GM18870 (cell line): Measurements from ENCODE around the gene TOR1A.

Experiments
- ATAC-seq: cut with Tn5 transposase; IDR thresholded peaks from one replicate; pipeline ENCODE4 v1.9.1; 2021; ENCODE audit warnings: moderate library complexity; ENCODE audit not compliant: unreplicated experiment

Gene TOR1A

DNA sequence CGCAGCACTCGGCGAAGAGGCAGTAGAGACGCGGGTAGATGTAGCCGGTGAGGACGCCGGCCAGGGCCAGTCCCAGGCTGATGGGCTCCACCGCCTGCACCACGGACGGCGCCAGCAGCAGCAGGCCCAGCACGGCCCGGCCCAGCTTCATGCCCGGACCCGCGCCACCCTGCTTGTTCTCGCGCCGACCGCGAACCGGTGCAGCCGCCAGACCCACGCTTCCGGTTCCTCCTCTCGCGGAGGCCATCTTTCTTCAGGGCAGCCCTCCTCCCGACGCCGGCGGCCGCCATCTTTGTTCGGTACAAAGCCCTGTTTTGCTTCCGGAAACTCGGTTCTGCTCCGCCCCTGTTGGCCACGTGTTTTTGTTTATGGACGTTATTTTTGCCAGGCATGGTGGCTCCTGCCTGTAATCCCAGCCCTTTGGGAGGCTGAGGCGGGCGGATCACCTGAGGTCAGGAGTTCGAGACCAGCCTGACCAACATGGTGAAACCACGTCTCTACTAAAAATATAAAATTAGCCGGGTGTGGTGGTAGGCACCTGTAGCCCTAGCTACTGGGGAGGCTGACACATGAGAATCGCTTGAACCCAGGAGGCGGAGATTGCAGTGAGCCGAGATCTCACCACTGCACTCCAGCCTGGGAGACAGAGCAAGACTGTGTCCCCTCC, at the start of gene TOR1A:
TOR1A (minus strand) TSS at position 202 of the 667 bp plus-strand sequence; CDS start at position 151, 51 bp downstream.
- ATAC-seq = peak; percentile 74

GRCh38 chr9:129871046-129871445, 47.1 kb upstream of the TOR1A start:
- ATAC-seq = no peak

- ATAC-seq = no peak
Measured at GRCh38 chr9:129869585-129870501, 45.9 kb upstream of the TOR1A start.

DNA sequence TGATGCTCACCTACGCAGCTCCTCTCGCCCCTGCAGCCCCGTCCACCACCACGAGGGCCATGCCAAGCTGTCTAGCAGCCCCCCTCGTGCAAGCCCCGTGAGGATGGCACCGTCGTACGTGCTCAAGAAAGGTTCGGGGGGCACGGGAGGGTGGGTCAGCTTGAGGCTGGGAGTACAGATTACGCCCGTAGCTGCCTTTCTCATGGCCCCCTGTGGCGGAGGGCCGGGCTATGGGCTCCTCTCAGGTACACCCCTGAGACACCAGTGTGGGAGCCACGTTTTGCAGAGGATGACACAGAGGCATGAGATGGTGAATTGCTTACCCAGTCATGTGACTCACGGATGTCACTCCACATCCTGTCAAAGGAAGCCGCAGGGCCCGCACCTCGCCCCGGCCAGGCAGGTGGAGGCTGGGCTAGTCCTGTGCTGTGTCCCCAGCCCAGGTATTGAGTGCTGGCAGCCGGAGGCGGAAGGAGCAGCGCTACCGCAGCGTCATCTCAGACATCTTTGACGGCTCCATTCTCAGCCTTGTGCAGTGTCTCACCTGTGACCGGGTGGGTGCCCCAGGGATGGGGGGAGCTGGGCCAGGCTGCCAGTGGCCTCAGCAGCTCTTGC, 45.0 kb upstream of the TOR1A start:
- no peak for ATAC-seq

DNA sequence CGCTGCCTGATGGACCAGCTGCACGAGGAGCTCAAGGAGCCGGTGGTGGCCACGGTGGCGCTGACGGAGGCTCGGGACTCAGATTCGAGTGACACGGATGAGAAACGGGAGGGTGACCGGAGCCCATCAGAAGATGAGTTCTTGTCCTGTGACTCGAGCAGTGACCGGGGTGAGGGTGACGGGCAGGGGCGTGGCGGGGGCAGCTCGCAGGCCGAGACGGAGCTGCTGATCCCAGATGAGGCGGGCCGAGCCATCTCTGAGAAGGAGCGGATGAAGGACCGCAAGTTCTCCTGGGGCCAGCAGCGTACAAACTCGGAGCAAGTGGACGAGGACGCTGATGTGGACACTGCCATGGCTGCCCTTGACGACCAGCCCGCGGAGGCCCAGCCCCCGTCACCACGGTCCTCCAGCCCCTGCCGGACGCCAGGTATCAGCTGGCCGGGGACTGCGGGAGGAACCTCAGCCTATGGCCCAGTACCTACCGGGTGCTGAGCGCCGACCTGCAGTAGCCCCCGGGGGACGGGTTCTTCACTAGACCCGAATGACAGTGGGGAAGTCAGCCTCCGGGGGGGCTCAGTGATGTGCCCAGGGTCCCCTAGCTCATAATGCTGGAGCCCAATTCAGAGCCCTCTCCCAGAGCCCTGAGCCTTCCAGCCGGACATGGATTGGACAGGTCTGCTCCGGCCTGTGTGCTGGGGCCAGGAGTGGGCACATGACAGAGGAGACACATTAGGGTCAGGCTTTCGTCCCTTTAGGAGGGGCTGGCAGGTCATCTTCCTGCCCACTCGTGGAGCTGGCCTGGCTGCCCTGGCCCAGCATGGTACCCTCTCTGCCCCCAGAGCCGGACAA, 44.3 kb upstream of the TOR1A start:
- ATAC-seq = no peak

GRCh38 chr9:129867136-129868022, 43.4 kb upstream of the TOR1A start:
- ATAC-seq = no peak

DNA sequence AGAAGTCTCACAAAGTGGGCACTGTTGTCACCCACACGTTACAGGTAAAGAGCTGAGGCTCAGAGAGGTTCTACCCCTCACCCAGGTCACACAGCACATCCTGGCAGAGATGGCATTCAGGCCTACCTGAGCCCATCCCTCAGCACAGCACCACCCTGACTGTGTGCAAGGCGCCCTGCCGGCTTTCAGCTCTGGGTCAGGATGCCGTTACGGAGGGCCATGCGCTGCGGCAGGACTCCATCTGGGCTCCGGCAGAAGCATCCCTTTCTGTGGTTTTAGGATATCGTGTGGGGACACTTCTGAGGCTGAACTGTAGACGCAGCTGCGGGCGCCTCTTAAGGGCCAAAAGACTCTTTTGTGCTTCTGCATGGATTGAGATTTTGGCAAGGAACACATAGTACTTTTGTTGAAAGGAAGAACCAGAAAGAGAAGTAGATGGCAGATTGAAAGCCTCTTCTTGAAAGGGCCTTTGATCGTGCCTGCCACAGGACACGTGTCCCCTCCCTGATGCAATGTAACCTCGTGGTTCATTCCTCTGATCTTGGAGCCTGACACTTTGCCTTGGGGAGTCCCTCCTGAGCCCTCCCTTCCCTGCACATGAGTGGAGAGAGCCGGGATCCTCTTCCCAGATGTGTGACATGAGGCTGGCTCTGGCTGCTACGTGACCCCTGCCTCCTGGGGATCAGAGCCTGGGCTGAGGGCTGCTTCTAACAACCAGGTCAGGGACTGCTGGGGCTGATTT, 42.6 kb upstream of the TOR1A start:
- ATAC-seq = no peak

GRCh38 chr9:129865668-129866320, 41.9 kb upstream of the TOR1A start:
- no peak for ATAC-seq

DNA sequence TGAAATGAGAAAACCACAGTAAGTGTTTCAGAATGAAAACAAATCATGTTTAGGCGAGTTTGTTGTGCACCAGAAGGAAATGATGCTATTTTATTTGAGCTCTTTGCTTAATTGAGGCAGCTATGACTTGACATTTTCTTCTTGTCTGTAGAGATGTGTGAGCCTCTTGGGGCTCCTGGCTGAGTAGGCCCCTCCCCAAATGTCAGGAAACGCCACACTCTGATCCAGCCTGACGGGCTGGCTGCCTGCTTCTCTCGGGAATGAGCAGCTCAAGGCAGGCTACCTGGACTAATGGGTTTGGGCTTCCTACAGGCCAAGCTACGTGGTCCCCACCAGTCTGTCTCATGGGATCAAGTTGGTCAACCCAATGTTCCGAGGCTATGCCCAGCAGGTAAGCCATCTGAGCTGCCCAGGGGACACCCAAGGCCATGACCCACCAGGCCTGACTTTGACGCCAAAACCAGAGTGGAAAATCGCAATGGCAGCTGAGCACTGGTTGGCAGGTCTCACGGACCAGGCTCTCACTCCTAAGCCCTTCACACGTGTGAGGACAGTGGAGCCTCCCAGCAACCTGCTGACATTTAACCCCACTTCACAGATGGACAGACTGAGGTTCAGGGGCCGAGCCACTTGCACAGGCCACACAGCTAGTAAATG, 41.2 kb upstream of the TOR1A start:
- ATAC-seq = no peak

DNA sequence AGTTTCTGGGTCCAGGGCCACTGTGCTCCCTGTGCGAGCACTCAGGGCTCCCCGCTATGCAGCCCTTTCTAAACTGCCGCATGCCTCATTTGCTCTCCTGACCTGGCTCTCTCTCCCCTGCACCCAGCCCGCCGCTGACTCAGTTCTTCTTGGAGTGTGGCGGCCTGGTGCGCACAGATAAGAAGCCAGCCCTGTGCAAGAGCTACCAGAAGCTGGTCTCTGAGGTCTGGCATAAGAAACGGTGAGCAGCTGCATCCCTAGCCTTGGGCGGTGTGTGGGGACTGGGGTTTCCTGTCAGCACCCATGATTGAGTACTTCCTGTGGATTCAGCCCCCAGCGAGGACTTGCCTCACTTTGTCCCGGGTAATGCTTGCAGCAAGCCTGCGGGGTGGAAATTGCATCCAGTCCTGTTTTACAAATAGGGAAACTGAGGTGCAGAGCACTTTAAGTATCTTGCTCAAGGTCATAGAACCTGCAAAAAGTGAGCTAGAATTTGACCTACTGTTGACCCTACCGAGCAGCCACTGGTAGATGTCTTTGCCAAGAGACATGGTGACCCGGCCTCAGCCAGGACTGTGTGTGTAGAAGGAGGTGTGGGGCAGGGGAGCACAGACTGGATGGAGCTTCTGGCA, 39.2 kb upstream of the TOR1A start:
- no peak for ATAC-seq

- no peak for ATAC-seq
Measured at GRCh38 chr9:129861447-129861827, 37.5 kb upstream of the TOR1A start.

GRCh38 chr9:129860653-129861446, 36.9 kb upstream of the TOR1A start:
- no peak for ATAC-seq

GRCh38 chr9:129858167-129858962, 34.4 kb upstream of the TOR1A start:
- no peak for ATAC-seq

DNA sequence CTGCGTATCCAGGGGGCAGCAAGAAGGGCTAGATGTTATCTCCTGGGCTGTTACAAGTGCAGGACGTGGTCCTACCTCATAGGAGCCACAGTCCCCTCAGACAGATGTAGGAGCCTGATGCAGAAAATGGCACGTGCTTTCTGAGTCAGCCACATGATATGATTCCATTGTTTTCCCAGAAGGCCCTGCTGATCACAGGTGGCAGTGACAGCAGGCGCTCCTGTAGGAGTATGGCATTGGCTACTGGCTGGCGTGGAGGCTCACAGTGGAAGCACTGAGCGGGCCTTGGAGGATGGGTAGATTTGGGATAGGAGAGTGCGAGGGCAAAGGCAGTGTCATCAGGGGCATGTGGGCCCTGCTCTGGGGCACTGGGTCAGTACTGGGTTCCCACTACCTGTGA, 33.3 kb upstream of the TOR1A start:
- ATAC-seq = no peak

GRCh38 chr9:129854588-129855110, 30.7 kb upstream of the TOR1A start:
- no peak for ATAC-seq

DNA sequence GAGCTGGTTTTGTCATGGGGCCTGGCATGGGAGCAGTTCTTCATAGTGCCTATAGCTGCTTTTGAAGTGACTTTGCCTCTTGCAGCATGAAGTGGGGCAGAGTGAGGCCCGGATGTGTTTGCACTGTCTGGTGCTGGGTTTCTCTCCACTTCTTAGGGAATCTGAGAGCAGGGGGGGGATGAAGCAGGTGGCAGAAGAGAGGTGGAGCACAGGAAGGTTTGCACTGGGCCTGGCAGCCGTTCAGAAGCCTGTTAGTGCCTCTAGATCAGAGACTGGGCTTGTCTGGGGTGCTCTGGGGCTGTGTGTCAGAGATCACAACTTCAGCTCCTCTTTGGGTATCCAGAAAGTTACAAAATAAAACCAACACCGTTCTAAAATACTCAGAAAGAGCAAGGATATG, 29.7 kb upstream of the TOR1A start:
- no peak for ATAC-seq
